Measurements from ENCODE around the gene EXOSC5. TPM values are rescaled to one million over a fixed set of nuclear protein-coding genes. Genes with fewer than 3 reads are reported as not detected.

Gene EXOSC5
- total RNA-seq, 4 donors from 2014 or later, result 14.0 to 21.3 (median 19.8) TPM

- TF ChIP-seq POLR2A (IDR thresholded peaks at IDR 0.05) (no peak), CTCF (IDR thresholded peaks at IDR 0.05) (no peak), EP300 (IDR thresholded peaks at IDR 0.05) (no peak)
- Histone ChIP-seq H3K4me3 (no peak overlapping the region), H3K4me1 (peaks cover 0 to 36% (median 11%) of the 10 kb centered on the region in 4 donors), H3K27me3 (no peaks in the 10 kb centered on the region), H3K36me3 (peaks cover 0 to 62% (median 5%) of the 10 kb centered on the region in 3 donors), H3K27ac (peak overlapping the region in 1 of 4 donors; percentile 69), H3K9me3 (no peaks in the 10 kb centered on the region)
- WGBS, 2 donors, result 83 to 95% methylated on average over 6 of the region's 6 CpGs
- DNase-seq (ENCODE audit: low spot score in 2 of 2), result no peak
Measured at GRCh38 chr19:41430922-41431321, 33.8 kb upstream of the EXOSC5 start.

GRCh38 chr19:41428481-41428859 lies 31.3 kb upstream of the EXOSC5 start:
- Histone ChIP-seq H3K4me3 (peak overlapping the region in 2 of 4 donors; percentile 60 to 61), H3K27me3 (no peaks in the 10 kb centered on the region), H3K36me3 (peaks cover 0 to 76% (median 13%) of the 10 kb centered on the region in 3 donors), H3K9me3 (no peaks in the 10 kb centered on the region), H3K27ac (peak overlapping the region in 3 of 4 donors; percentile 89 to 93 (median 92)), H3K4me1 (peaks cover 0 to 50% (median 11%) of the 10 kb centered on the region in 4 donors)
- TF ChIP-seq POLR2A (IDR thresholded peaks at IDR 0.05) (no peak), CTCF (IDR thresholded peaks at IDR 0.05) (no peak), EP300 (IDR thresholded peaks at IDR 0.05) (no peak)
- WGBS, 2 donors, result 56 to 59% methylated on average over 1 of the region's 1 CpG
- DNase-seq (ENCODE audit: low spot score in 2 of 2), result no peak

- Histone ChIP-seq H3K27me3 (no peaks in the 10 kb centered on the region), H3K4me3 (peak overlapping the region; percentile 36 to 61 (median 52)), H3K4me1 (peaks cover 0 to 50% (median 11%) of the 10 kb centered on the region in 4 donors), H3K9me3 (no peaks in the 10 kb centered on the region), H3K27ac (peak overlapping the region; percentile 61 to 93 (median 90)), H3K36me3 (peaks cover 0 to 76% (median 15%) of the 10 kb centered on the region in 3 donors)
- WGBS, 2 donors, result 10 to 13% methylated on average over 20 to 23 of the region's 23 CpGs
- TF ChIP-seq EP300 (IDR thresholded peaks at IDR 0.05) (no peak), POLR2A (IDR thresholded peaks at IDR 0.05) (no peak), CTCF (IDR thresholded peaks at IDR 0.05) (no peak)
- peak; percentile 20 to 30 for DNase-seq (ENCODE audit: low spot score in 2 of 2)
Measured at GRCh38 chr19:41427647-41428480, 30.7 kb upstream of the EXOSC5 start.

GRCh38 chr19:41426952-41427646 lies 29.9 kb upstream of the EXOSC5 start, which contains the start of gene B3GNT8:
TSS of gene B3GNT8 (minus strand) at chr19:41427374. CDS start at chr19:41426778, 596 bp downstream.
- peak; percentile 71 to 82 for DNase-seq (ENCODE audit: low spot score in 2 of 2)
- H3K9me3 ChIP-seq, result no peaks in the 10 kb centered on the region
- H3K4me3 ChIP-seq, result peak within 1 kb of the TSS; percentile 36 to 61 (median 52)
- peak within 1 kb of the TSS; percentile 61 to 93 (median 90) for H3K27ac ChIP-seq
- WGBS, 2 donors, result 10 to 22% methylated on average over 16 to 17 of the region's 19 CpGs
- peaks cover 0 to 76% (median 21%) of the 10 kb centered on the region in 3 donors for H3K36me3 ChIP-seq
- peaks cover 0 to 50% (median 11%) of the 10 kb centered on the region in 4 donors for H3K4me1 ChIP-seq
- TF ChIP-seq CTCF (IDR thresholded peaks at IDR 0.05) (no peak), POLR2A (IDR thresholded peaks at IDR 0.05) (peak; percentile 22 to 44), EP300 (IDR thresholded peaks at IDR 0.05) (peak in 1 of 2 donors; percentile 78)
- H3K27me3 ChIP-seq, result no peaks in the 10 kb centered on the region
